GM12878 (cell line): Measurements from ENCODE around the gene SERPINB4. TPM values are rescaled to one million over a fixed set of nuclear protein-coding genes. Genes with fewer than 3 reads are reported as not detected.

Experiments
- ATAC-seq: fragments of 200-7000 bp; cut with Tn5 transposase; 3 replicates; pipeline ENCODE4 v1.9.1; 2020; ENCODE audit warnings: mild to moderate bottlenecking, moderate library complexity
- BruUV-seq: library from RNA; stranded (reverse); fragments of 400-500 nt; replicated peaks from 2 replicates; lab custom pipeline; 2021; lab: Mats Ljungman, UMichigan
- CTCF ChIA-PET: fragments of 300-600 bp; sonication (Branson Sonifier 250); formaldehyde crosslinking; extraction: SDS; loops from one replicate; lab custom pipeline; 2021; ENCODE audit warnings: inconsistent platforms; lab: Yijun Ruan, JAX
- POLR2A ChIA-PET: fragments of 350-600 bp; formaldehyde crosslinking; extraction: SDS; loops from one replicate; lab custom pipeline; 2021; ENCODE audit warnings: inconsistent platforms; lab: Charles Lee
- RAD21 ChIA-PET: fragments of 300-600 bp; sonication (Branson Sonifier 250); formaldehyde crosslinking; loops from one replicate; lab custom pipeline; 2023; ENCODE audit warnings: antibody characterized with exemption; ENCODE audit not compliant: unreplicated experiment; lab: Charles Lee
- SMC1A ChIA-PET: fragments of 300-600 bp; sonication (Branson Sonifier 250); formaldehyde crosslinking; loops from one replicate; lab custom pipeline; 2023; ENCODE audit not compliant: unreplicated experiment, uncharacterized antibody; lab: Charles Lee
- DNase-seq: peaks from one replicate; pipeline ENCODE4 v3.0.0-alpha.2; 2011; ENCODE audit warnings: low read depth, low spot score
- FAIRE-seq: peaks from 3 replicates; lab custom pipeline; 2011; peaks lifted over from hg19 to GRCh38; lab: Jason Lieb, UNC
- H2AFZ ChIP-seq: 2 replicates; pipeline ENCODE4 v1.6.0; 2011; ENCODE audit warnings: low read depth, low read length, control low read depth; ENCODE audit not compliant: control insufficient read depth
- H3K27ac ChIP-seq: 2 replicates; pipeline ENCODE4 v1.5.1; 2011; ENCODE audit warnings: control low read depth; ENCODE audit not compliant: control insufficient read depth, insufficient read depth
- H3K27me3 ChIP-seq, 2 experiments: replicated peaks in 1 of 2; 2 replicates each; pipeline versions ENCODE4 v1.6.0 to v1.6.1; 2011; ENCODE audit warnings: low read length in 1 of 2; ENCODE audit not compliant: control insufficient read depth in 2 of 2, insufficient read depth in 2 of 2
- H3K36me3 ChIP-seq, 2 experiments: 2 replicates each; pipeline ENCODE4 v1.5.1; 2011; ENCODE audit warnings: low read length in 1 of 2; ENCODE audit not compliant: control insufficient read depth in 2 of 2, insufficient read depth in 2 of 2
- H3K4me1 ChIP-seq: 2 replicates; pipeline ENCODE4 v1.6.1; 2011; ENCODE audit warnings: mild to moderate bottlenecking, low read length, moderate library complexity, mixed read lengths; ENCODE audit not compliant: control insufficient read depth, insufficient read depth
- H3K4me2 ChIP-seq: 2 replicates; pipeline ENCODE4 v1.6.0; 2011; ENCODE audit warnings: control low read depth; ENCODE audit not compliant: control insufficient read depth, insufficient read depth
- H3K4me3 ChIP-seq: fragments of 200-600 bp; sonication (generic); 2 replicates; pipeline ENCODE4 v1.5.1; 2016
- H3K79me2 ChIP-seq: 2 replicates; pipeline ENCODE4 v1.6.0; 2011; ENCODE audit warnings: low read length; ENCODE audit not compliant: control insufficient read depth, insufficient read depth
- H3K9ac ChIP-seq: 2 replicates; pipeline ENCODE4 v1.8.0; 2011; ENCODE audit warnings: low read length, control low read depth, mixed read lengths; ENCODE audit not compliant: control insufficient read depth, insufficient read depth
- H3K9me3 ChIP-seq: replicated peaks from 3 replicates; pipeline ENCODE4 v1.5.1; 2011; ENCODE audit warnings: mild to moderate bottlenecking, low read length; ENCODE audit not compliant: control insufficient read depth, insufficient read depth
- H4K20me1 ChIP-seq: 2 replicates; pipeline ENCODE4 v1.6.0; 2011; ENCODE audit not compliant: control insufficient read depth, insufficient read depth
- HDAC2 ChIP-seq: fragments of 200-600 bp; sonication (generic); IDR thresholded peaks from 2 replicates; pipeline ENCODE4 v1.6.1; 2017
- NFIC ChIP-seq: IDR thresholded peaks from 2 replicates; pipeline ENCODE4 v1.6.1; 2012; ENCODE audit warnings: low read depth, mild to moderate bottlenecking, inconsistent platforms, low read length, moderate library complexity
- PML ChIP-seq: IDR thresholded peaks from 2 replicates; pipeline ENCODE4 v1.6.1; 2012; ENCODE audit warnings: low read length, inconsistent platforms
- SRF ChIP-seq, 2 experiments: IDR thresholded peaks; 2 replicates each; pipeline ENCODE4 v1.6.1; 2011; ENCODE audit warnings: low read depth in 2 of 2, low read length in 2 of 2, mild to moderate bottlenecking in 1 of 2, moderate library complexity in 1 of 2
- TBL1XR1 ChIP-seq: IDR thresholded peaks from 2 replicates; pipeline ENCODE4 v1.6.1; 2012; ENCODE audit warnings: low read depth, low read length, improper control_type of control experiment
- WGBS: methylation state at CpG from one replicate; pipeline ENCODE4 v1.1.6; 2016; ENCODE audit warnings: low lambda C conversion rate; ENCODE audit not compliant: insufficient replicate concordance, insufficient coverage; ENCODE audit errors: missing lambda C conversion rate; 5-methylcytosine and 5-hydroxymethylcytosine counted together
- in situ Hi-C: fragments of 300-500 bp; cut with MboI; formaldehyde crosslinking; loops from 9 replicates; pipeline ENCODE4 v1.14.3; 2018; ENCODE audit warnings: mixed read lengths
- intact Hi-C: fragments of 100-400 bp; cut with micrococcal nuclease; formaldehyde crosslinking; loops from one replicate; pipeline ENCODE4 v1.14.2; 2022; ENCODE audit not compliant: unreplicated experiment
- polyA plus RNA-seq, 11 experiments: library from polyadenylated mRNA; depleted of rRNA in 4 of 11; unstranded in 6 of 11; stranded (reverse) in 5 of 11; fragments of >200 nt; fragmentation: Nextera tagmentation in 4 of 11; fragmentation: Illumina TruSeq in 1 of 11; extraction: Ambion mirVana in 4 of 11; extraction: Trizol in 1 of 11; gene quantifications; 1 replicate in 1 of 11; 2 replicates in 10 of 11; pipeline versions ENCODE4 v1.2.1 to v1.2.3, GENCODE V29; 2011 to 2016; ENCODE audit warnings: inconsistent platforms in 2 of 11, missing spikeins in 2 of 11, low read depth in 1 of 11
- total RNA-seq, 4 experiments: library from RNA; depleted of rRNA in 3 of 4; stranded (reverse); fragments of >200 nt in 3 of 4; fragmentation: Illumina TruSeq in 1 of 4; extraction: Trizol in 1 of 4; gene quantifications; 2 replicates each; pipeline versions ENCODE4 v1.2.1 to v1.2.3, GENCODE V29; 2013 to 2021
- TF ChIP-seq, protein P1 (sequence below): IDR thresholded peaks from 2 replicates; pipeline ENCODE4 v1.6.1; 2011; ENCODE audit warnings: mild to moderate bottlenecking, low read depth, low read length, moderate library complexity; ENCODE audit not compliant: insufficient replicate concordance
- TF ChIP-seq, protein P2 (sequence below): fragments of 450-650 bp; formaldehyde crosslinking; IDR thresholded peaks from 2 replicates; pipeline ENCODE4 v1.4.0; 2020; ENCODE audit warnings: mild to moderate bottlenecking, moderate library complexity
- TF ChIP-seq, protein P3 (sequence below): fragments of 450-650 bp; IDR thresholded peaks from 2 replicates; pipeline ENCODE4 v1.6.1; 2017; ENCODE audit warnings: antibody characterized with exemption, mild to moderate bottlenecking, moderate library complexity
- TF ChIP-seq, protein P4 (sequence below): IDR thresholded peaks from 2 replicates; pipeline ENCODE4 v1.6.1; 2012; ENCODE audit warnings: low read length, inconsistent platforms

Gene SERPINB4
- total and polyA plus RNA-seq, 10 of the 15 experiments (the other 5 are each of a cell fraction or from before 2014, with no cell fraction given): not detected

DNA sequence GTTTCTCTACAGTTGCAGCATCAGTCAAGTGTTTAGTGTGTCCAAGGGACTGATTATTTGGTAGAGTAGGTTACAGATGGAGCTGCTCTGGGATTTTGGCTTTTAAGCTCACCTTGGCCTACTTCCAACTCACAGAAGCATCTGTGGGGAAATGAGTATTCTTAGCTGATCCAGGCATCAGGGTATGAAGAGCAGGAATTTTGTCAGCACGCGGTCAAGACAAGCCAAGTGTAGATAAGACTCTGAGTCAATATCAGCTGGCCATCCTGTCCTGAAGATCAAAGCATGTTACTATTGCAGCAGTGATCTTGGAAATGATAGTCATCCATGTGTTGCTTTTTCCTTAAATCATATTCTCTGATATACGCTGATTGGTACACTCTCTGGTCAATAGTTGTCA is 24.4 kb downstream of the SERPINB4 start:
- Histone ChIP-seq H3K9me3 (peaks cover under 1% of the 10 kb centered on the region; the same call in 2 of the 3 replicates), H3K4me3 (no peak overlapping the region), H3K4me2 (no peak overlapping the region), H3K79me2 (no peaks in the 10 kb centered on the region), H2AFZ (no peak overlapping the region), H3K4me1 (no peaks in the 10 kb centered on the region), H3K36me3 (no peaks in the 10 kb centered on the region), H3K27me3 (no peaks in the 10 kb centered on the region), H3K9ac (no peak overlapping the region), H3K27ac (no peak overlapping the region), H4K20me1 (no peaks in the 10 kb centered on the region)
- intact Hi-C loops: no loop called here
- ATAC-seq: no peak
- ChIA-PET POLR2A (no interaction called here), CTCF (no interaction called here), RAD21 (no interaction called here), SMC1A (no interaction called here)
- BruUV-seq: no TSS peak
- in situ Hi-C loops: no loop called here
- no peak for DNase-seq
- no peak for FAIRE-seq
- WGBS: 46% methylated on average over 3 of the region's 3 CpGs
- TF ChIP-seq, protein P1, sequence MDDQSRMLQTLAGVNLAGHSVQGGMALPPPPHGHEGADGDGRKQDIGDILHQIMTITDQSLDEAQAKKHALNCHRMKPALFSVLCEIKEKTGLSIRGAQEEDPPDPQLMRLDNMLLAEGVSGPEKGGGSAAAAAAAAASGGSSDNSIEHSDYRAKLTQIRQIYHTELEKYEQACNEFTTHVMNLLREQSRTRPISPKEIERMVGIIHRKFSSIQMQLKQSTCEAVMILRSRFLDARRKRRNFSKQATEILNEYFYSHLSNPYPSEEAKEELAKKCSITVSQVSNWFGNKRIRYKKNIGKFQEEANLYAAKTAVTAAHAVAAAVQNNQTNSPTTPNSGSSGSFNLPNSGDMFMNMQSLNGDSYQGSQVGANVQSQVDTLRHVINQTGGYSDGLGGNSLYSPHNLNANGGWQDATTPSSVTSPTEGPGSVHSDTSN: no peak
- no peak for TF ChIP-seq NFIC
- TF ChIP-seq, protein P2, sequence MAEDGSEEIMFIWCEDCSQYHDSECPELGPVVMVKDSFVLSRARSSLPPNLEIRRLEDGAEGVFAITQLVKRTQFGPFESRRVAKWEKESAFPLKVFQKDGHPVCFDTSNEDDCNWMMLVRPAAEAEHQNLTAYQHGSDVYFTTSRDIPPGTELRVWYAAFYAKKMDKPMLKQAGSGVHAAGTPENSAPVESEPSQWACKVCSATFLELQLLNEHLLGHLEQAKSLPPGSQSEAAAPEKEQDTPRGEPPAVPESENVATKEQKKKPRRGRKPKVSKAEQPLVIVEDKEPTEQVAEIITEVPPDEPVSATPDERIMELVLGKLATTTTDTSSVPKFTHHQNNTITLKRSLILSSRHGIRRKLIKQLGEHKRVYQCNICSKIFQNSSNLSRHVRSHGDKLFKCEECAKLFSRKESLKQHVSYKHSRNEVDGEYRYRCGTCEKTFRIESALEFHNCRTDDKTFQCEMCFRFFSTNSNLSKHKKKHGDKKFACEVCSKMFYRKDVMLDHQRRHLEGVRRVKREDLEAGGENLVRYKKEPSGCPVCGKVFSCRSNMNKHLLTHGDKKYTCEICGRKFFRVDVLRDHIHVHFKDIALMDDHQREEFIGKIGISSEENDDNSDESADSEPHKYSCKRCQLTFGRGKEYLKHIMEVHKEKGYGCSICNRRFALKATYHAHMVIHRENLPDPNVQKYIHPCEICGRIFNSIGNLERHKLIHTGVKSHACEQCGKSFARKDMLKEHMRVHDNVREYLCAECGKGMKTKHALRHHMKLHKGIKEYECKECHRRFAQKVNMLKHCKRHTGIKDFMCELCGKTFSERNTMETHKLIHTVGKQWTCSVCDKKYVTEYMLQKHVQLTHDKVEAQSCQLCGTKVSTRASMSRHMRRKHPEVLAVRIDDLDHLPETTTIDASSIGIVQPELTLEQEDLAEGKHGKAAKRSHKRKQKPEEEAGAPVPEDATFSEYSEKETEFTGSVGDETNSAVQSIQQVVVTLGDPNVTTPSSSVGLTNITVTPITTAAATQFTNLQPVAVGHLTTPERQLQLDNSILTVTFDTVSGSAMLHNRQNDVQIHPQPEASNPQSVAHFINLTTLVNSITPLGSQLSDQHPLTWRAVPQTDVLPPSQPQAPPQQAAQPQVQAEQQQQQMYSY (CRISPR knock-in tag): no peak
- TF ChIP-seq, protein P3, sequence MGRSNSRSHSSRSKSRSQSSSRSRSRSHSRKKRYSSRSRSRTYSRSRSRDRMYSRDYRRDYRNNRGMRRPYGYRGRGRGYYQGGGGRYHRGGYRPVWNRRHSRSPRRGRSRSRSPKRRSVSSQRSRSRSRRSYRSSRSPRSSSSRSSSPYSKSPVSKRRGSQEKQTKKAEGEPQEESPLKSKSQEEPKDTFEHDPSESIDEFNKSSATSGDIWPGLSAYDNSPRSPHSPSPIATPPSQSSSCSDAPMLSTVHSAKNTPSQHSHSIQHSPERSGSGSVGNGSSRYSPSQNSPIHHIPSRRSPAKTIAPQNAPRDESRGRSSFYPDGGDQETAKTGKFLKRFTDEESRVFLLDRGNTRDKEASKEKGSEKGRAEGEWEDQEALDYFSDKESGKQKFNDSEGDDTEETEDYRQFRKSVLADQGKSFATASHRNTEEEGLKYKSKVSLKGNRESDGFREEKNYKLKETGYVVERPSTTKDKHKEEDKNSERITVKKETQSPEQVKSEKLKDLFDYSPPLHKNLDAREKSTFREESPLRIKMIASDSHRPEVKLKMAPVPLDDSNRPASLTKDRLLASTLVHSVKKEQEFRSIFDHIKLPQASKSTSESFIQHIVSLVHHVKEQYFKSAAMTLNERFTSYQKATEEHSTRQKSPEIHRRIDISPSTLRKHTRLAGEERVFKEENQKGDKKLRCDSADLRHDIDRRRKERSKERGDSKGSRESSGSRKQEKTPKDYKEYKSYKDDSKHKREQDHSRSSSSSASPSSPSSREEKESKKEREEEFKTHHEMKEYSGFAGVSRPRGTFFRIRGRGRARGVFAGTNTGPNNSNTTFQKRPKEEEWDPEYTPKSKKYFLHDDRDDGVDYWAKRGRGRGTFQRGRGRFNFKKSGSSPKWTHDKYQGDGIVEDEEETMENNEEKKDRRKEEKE: no peak
- TF ChIP-seq HDAC2: no peak
- TF ChIP-seq PML: no peak
- TF ChIP-seq SRF (IDR thresholded peaks at IDR 0.05; ENCODE audit: low read depth in 2 of 2, low read length in 2 of 2): no peak
- TF ChIP-seq, protein P4, sequence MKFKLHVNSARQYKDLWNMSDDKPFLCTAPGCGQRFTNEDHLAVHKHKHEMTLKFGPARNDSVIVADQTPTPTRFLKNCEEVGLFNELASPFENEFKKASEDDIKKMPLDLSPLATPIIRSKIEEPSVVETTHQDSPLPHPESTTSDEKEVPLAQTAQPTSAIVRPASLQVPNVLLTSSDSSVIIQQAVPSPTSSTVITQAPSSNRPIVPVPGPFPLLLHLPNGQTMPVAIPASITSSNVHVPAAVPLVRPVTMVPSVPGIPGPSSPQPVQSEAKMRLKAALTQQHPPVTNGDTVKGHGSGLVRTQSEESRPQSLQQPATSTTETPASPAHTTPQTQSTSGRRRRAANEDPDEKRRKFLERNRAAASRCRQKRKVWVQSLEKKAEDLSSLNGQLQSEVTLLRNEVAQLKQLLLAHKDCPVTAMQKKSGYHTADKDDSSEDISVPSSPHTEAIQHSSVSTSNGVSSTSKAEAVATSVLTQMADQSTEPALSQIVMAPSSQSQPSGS: no peak
- no peak for TF ChIP-seq TBL1XR1
